H1 (cell line): ENCODE data around the gene TSC2.

Source experiments
- CTCF ChIP-seq, 3 experiments: IDR thresholded peaks; 1 replicate in 2 of 3; 2 replicates in 1 of 3; pipeline versions ENCODE4 v1.5.1 to v1.6.1; 2011; ENCODE audit warnings: low read length in 3 of 3, mild to moderate bottlenecking in 3 of 3, inconsistent platforms in 2 of 3, low read depth in 1 of 3, moderate library complexity in 1 of 3; ENCODE audit not compliant: insufficient read depth in 1 of 3; ENCODE audit errors: control extremely low read depth in 1 of 3
- EP300 ChIP-seq, 2 experiments: IDR thresholded peaks; 1 replicate in 1 of 2; 2 replicates in 1 of 2; pipeline ENCODE4 v1.6.1; 2011 to 2012; ENCODE audit warnings: low read depth in 2 of 2, low read length in 2 of 2, mild to moderate bottlenecking in 2 of 2, borderline replicate concordance in 1 of 2, inconsistent platforms in 1 of 2, moderate library complexity in 1 of 2
- JUN ChIP-seq: IDR thresholded peaks from 2 replicates; pipeline ENCODE4 v1.6.1; 2011; ENCODE audit warnings: low read depth, mild to moderate bottlenecking, improper control_type of control experiment, low read length
- KDM5A ChIP-seq: fragments of 200-600 bp; IDR thresholded peaks from 2 replicates; pipeline ENCODE4 v1.7.1; 2012; ENCODE audit warnings: mild to moderate bottlenecking, low read length, inconsistent platforms, mixed read lengths
- POLR2A ChIP-seq, 2 experiments: IDR thresholded peaks; 1 replicate in 1 of 2; 2 replicates in 1 of 2; pipeline ENCODE4 v1.6.1; 2011; ENCODE audit warnings: low read depth in 2 of 2, low read length in 2 of 2, mild to moderate bottlenecking in 2 of 2; ENCODE audit errors: control extremely low read depth in 1 of 2
- SP4 ChIP-seq: IDR thresholded peaks from 2 replicates; pipeline ENCODE4 v1.6.1; 2012; ENCODE audit warnings: low read length, inconsistent platforms
- USF2 ChIP-seq: IDR thresholded peaks from 2 replicates; pipeline ENCODE4 v1.6.1; 2011; ENCODE audit warnings: low read length, improper control_type of control experiment

- TF ChIP-seq USF2 (no peak), POLR2A (IDR thresholded peaks at IDR 0.05; ENCODE audit: control extremely low read depth in 1 of 2, low read depth in 2 of 2, low read length in 2 of 2) (no peak), JUN (no peak), EP300 (IDR thresholded peaks at IDR 0.05; ENCODE audit: borderline replicate concordance in 1 of 2, low read depth in 2 of 2, low read length in 2 of 2) (no peak), CTCF (IDR thresholded peaks at IDR 0.05; ENCODE audit: control extremely low read depth in 1 of 3, insufficient read depth in 1 of 3, low read depth in 1 of 3, low read length in 3 of 3) (no peak), SP4 (no peak), KDM5A (no peak)
Observed at GRCh38 chr16:2086812-2087747, 39.3 kb downstream of the TSC2 start.
